Activated B cell treated with CpG ODN at 0.5 μM for 24 hours (primary cell): ENCODE data around the gene MYBPC1. TPM values are rescaled to one million over a fixed set of nuclear protein-coding genes. Genes with fewer than 3 reads are reported as not detected.

Experiments
- ATAC-seq: fragments of 200-7000 bp; cut with Tn5 transposase; one replicate; pipeline ENCODE4 v1.10.0; 2021; ENCODE audit warnings: low read depth, mild to moderate bottlenecking, moderate library complexity
- CTCF ChIA-PET: fragments of 350-600 bp; sonication (Branson Sonifier 250); formaldehyde crosslinking; loops from one replicate; lab custom pipeline; 2021; ENCODE audit warnings: antibody characterized with exemption; lab: Charles Lee
- POLR2A ChIA-PET: fragments of 350-600 bp; sonication (Branson Sonifier 250); formaldehyde crosslinking; loops from one replicate; lab custom pipeline; 2021; ENCODE audit warnings: antibody characterized with exemption; lab: Charles Lee
- DNase-seq: peaks from one replicate; pipeline ENCODE4 v3.0.0; 2022
- H3K27ac Mint-ChIP-seq: one replicate; pipeline ENCODE4 v1.8.0; 2020; ENCODE audit warnings: mixed read lengths
- H3K27me3 Mint-ChIP-seq: one replicate; pipeline ENCODE4 v1.8.0; 2021; ENCODE audit warnings: mixed read lengths
- H3K36me3 Mint-ChIP-seq: one replicate; pipeline ENCODE4 v1.8.0; 2021; ENCODE audit warnings: low read depth, mixed read lengths
- H3K4me1 Mint-ChIP-seq: one replicate; pipeline ENCODE4 v1.8.0; 2021; ENCODE audit warnings: mixed read lengths
- H3K4me3 Mint-ChIP-seq: one replicate; pipeline ENCODE4 v1.8.0; 2020; ENCODE audit warnings: mild to moderate bottlenecking, mixed read lengths
- H3K9me3 Mint-ChIP-seq: one replicate; pipeline ENCODE4 v1.8.0; 2020; ENCODE audit warnings: mixed read lengths
- CTCF ChIP-seq: fragments of 200-600 bp; IDR thresholded peaks from one replicate; pipeline ENCODE4 v1.8.0; 2022; ENCODE audit warnings: antibody characterized with exemption, mild to moderate bottlenecking
- intact Hi-C: fragments of 100-400 bp; cut with micrococcal nuclease; formaldehyde crosslinking; loops from one replicate; pipeline ENCODE4 v1.15.1; 2024
- total RNA-seq: library from RNA; stranded (reverse); gene quantifications from 2 replicates; pipeline ENCODE4 v1.2.3, GENCODE V29; 2022

The MYBPC1 gene
- total RNA-seq, 1 donor from 2014 or later, result not detected

GRCh38 chr12:101696251-101697196, 101.8 kb downstream of the MYBPC1 start:
- Mint-ChIP-seq H3K4me1 (peaks cover 53% of the 10 kb centered on the region), H3K27ac (peak overlapping the region; percentile 93), H3K27me3 (no peaks in the 10 kb centered on the region), H3K4me3 (peak overlapping the region; percentile 93), H3K36me3 (peaks cover 10% of the 10 kb centered on the region), H3K9me3 (no peaks in the 10 kb centered on the region)
- ATAC-seq (no peak), DNase-seq (peak; percentile 17)
- ChIA-PET CTCF (no interaction called here), POLR2A (interaction anchor here (0.7 to 2.2 kb wide), 8 partner anchors 15 to 289 kb away, joined by 3 to 31 read pairs (median 4); partner anchors contain the start of genes ARL1 and DRAM1)
- intact Hi-C loops, result loop anchor here (1.0 to 5.0 kb wide), 10 partner anchors 25 to 366 kb away; partner anchors contain the start of gene GNPTAB
- TF ChIP-seq CTCF, result no peak

GRCh38 chr12:101697197-101697929, 102.6 kb downstream of the MYBPC1 start, which contains the start of gene CHPT1:
CHPT1 (plus strand) TSS chr12:101697640; CDS start chr12:101697862, 222 bp downstream.
- intact Hi-C loops, result loop anchor here (1.0 to 5.0 kb wide), 10 partner anchors 26 to 365 kb away; partner anchors contain the start of gene GNPTAB
- ChIA-PET POLR2A (interaction anchor here (0.7 to 2.2 kb wide), 10 partner anchors 9 to 289 kb away, joined by 3 to 31 read pairs (median 4); partner anchors contain the start of genes ARL1 and DRAM1), CTCF (interaction anchor here (1.4 kb wide), 1 partner anchor 62 kb away, joined by 6 read pairs; no protein-coding TSS in a partner anchor)
- no peak for TF ChIP-seq CTCF
- H3K9me3 Mint-ChIP-seq, result no peaks in the 10 kb centered on the region
- no peaks in the 10 kb centered on the region for H3K27me3 Mint-ChIP-seq
- ATAC-seq (peak; percentile 78), DNase-seq (peak; percentile 78)
- peak within 1 kb of the TSS; percentile 94 for H3K4me3 Mint-ChIP-seq
- H3K36me3 Mint-ChIP-seq, result peaks cover 10% of the 10 kb centered on the region
- H3K27ac Mint-ChIP-seq, result peak within 1 kb of the TSS; percentile 93
- peaks cover 60% of the 10 kb centered on the region for H3K4me1 Mint-ChIP-seq

GRCh38 chr12:101697930-101698799, 103.4 kb downstream of the MYBPC1 start:
- no peaks in the 10 kb centered on the region for H3K9me3 Mint-ChIP-seq
- H3K27ac Mint-ChIP-seq, result peak overlapping the region; percentile 86
- peaks cover 68% of the 10 kb centered on the region for H3K4me1 Mint-ChIP-seq
- ATAC-seq (peak; percentile 11), DNase-seq (no peak)
- ChIA-PET POLR2A (interaction anchor here (0.5 to 2.2 kb wide), 17 partner anchors 9 to 306 kb away, joined by 3 to 31 read pairs (median 4); partner anchors contain the start of genes ARL1, DRAM1 and GNPTAB), CTCF (interaction anchor here (0.9 to 1.4 kb wide), 4 partner anchors 27 to 63 kb away, joined by 3 to 6 read pairs (median 5); no protein-coding TSS in a partner anchor)
- peaks cover 10% of the 10 kb centered on the region for H3K36me3 Mint-ChIP-seq
- TF ChIP-seq CTCF, result no peak
- peak overlapping the region; percentile 94 for H3K4me3 Mint-ChIP-seq
- intact Hi-C loops, result loop anchor here (1.0 to 5.0 kb wide), 12 partner anchors 9 to 365 kb away; partner anchors contain the start of gene GNPTAB
- H3K27me3 Mint-ChIP-seq, result no peaks in the 10 kb centered on the region

- ChIA-PET CTCF (interaction anchor here (0.9 to 1.4 kb wide), 5 partner anchors 28 to 63 kb away, joined by 3 to 6 read pairs (median 5); no protein-coding TSS in a partner anchor), POLR2A (interaction anchor here (0.5 to 2.2 kb wide), 14 partner anchors 8 to 307 kb away, joined by 3 to 31 read pairs (median 4); partner anchors contain the start of gene GNPTAB)
- DNase-seq (no peak), ATAC-seq (no peak)
- no peak for TF ChIP-seq CTCF
- intact Hi-C loops, result loop anchor here (1.0 to 5.0 kb wide), 3 partner anchors 8 to 127 kb away; no protein-coding TSS in a partner anchor
- H3K27ac Mint-ChIP-seq, result peak overlapping the region; percentile 86
- H3K36me3 Mint-ChIP-seq, result peaks cover 13% of the 10 kb centered on the region
- peaks cover 75% of the 10 kb centered on the region for H3K4me1 Mint-ChIP-seq
- no peaks in the 10 kb centered on the region for H3K27me3 Mint-ChIP-seq
- H3K9me3 Mint-ChIP-seq, result no peaks in the 10 kb centered on the region
- H3K4me3 Mint-ChIP-seq, result peak overlapping the region; percentile 94
These were observed 104.1 kb downstream of the MYBPC1 start for GRCh38 chr12:101698800-101699347.
